GM23338 (cell line): ENCODE measurements around the gene NEK10.

Experiments used
- CREB1 ChIP-seq: fragments of 250-450 bp; sonication (Bioruptor Pico); IDR thresholded peaks from 2 replicates; pipeline ENCODE4 v1.5.0; 2020; ENCODE audit warnings: low read depth, mild to moderate bottlenecking, moderate library complexity
- EZH2 ChIP-seq: fragments of 200-600 bp; sonication (generic); IDR thresholded peaks from one replicate; pipeline ENCODE4 v1.8.0; 2017; ENCODE audit warnings: antibody characterized with exemption, mild to moderate bottlenecking, low read depth; ENCODE audit not compliant: unreplicated experiment
- EZH2phosphoT487 ChIP-seq: fragments of 200-600 bp; sonication (generic); IDR thresholded peaks from one replicate; pipeline ENCODE4 v1.8.1; 2018; ENCODE audit warnings: antibody characterized with exemption; ENCODE audit not compliant: unreplicated experiment
- JUNB ChIP-seq: IDR thresholded peaks from one replicate; pipeline ENCODE4 v1.6.1; 2016; ENCODE audit warnings: antibody characterized with exemption; ENCODE audit not compliant: unreplicated experiment
- POLR2AphosphoS5 ChIP-seq: IDR thresholded peaks from 2 replicates; pipeline ENCODE4 v1.6.1; 2016; ENCODE audit warnings: antibody characterized with exemption, low read depth
- STAT1 ChIP-seq: IDR thresholded peaks from one replicate; pipeline ENCODE4 v1.6.1; 2016; ENCODE audit warnings: antibody characterized with exemption; ENCODE audit not compliant: unreplicated experiment
- ZNF114 ChIP-seq: fragments of 250-450 bp; sonication (Bioruptor Pico); IDR thresholded peaks from 2 replicates; pipeline ENCODE4 v1.5.0; 2020; ENCODE audit warnings: mild to moderate bottlenecking, moderate library complexity
- ZNF331 ChIP-seq: fragments of 250-450 bp; sonication (Bioruptor Pico); IDR thresholded peaks from 2 replicates; pipeline ENCODE4 v1.5.0; 2020; ENCODE audit warnings: low read depth, mild to moderate bottlenecking, moderate library complexity
- TF ChIP-seq, protein P1 (sequence below), 2 experiments: fragments of 200-600 bp in 1 of 2; sonication (generic) in 1 of 2; conservative IDR thresholded peaks; 2 replicates each; pipeline versions ENCODE4 v1.5.1 to v1.6.1; 2016 to 2017; ENCODE audit warnings: antibody characterized with exemption in 2 of 2, low read depth in 2 of 2, mild to moderate bottlenecking in 2 of 2, moderate library complexity in 1 of 2
- TF ChIP-seq, protein P2 (sequence below): IDR thresholded peaks from one replicate; pipeline ENCODE4 v1.6.1; 2018; ENCODE audit warnings: antibody characterized with exemption; ENCODE audit not compliant: unreplicated experiment
- TF ChIP-seq, protein P3 (sequence below): IDR thresholded peaks from 2 replicates; pipeline ENCODE4 v1.6.1; 2016; ENCODE audit warnings: antibody characterized with exemption
- TF ChIP-seq, protein P4 (sequence below): fragments of 250-450 bp; sonication (Bioruptor Pico); IDR thresholded peaks from 2 replicates; pipeline ENCODE4 v1.5.0; 2020; ENCODE audit warnings: mild to moderate bottlenecking, moderate library complexity

DNA sequence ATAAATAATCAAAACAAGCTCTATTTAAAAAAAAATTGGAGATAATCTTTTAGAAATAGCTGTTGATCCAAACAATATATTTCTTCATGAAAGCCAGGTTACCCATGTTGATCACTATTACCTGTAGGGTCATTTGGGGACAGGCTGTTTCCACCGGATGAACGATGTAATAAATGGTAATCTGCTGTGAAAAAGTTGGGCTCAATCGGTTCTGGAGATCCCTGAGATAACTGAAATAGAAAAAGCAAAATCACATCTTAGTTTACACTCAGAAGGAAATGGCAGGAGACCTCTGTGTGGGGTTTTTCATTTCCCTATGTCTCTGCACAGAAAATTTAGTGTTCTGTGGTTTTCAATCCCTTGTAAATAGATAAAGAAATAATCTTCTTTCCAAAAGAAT lies 249.5 kb downstream of the NEK10 start:
- TF ChIP-seq EZH2 (no peak), EZH2phosphoT487 (no peak), POLR2AphosphoS5 (no peak), ZNF114 (CRISPR knock-in tag) (no peak), CREB1 (CRISPR knock-in tag) (no peak), ZNF331 (CRISPR knock-in tag) (no peak), STAT1 (no peak), JUNB (no peak)
- TF ChIP-seq, protein P1, sequence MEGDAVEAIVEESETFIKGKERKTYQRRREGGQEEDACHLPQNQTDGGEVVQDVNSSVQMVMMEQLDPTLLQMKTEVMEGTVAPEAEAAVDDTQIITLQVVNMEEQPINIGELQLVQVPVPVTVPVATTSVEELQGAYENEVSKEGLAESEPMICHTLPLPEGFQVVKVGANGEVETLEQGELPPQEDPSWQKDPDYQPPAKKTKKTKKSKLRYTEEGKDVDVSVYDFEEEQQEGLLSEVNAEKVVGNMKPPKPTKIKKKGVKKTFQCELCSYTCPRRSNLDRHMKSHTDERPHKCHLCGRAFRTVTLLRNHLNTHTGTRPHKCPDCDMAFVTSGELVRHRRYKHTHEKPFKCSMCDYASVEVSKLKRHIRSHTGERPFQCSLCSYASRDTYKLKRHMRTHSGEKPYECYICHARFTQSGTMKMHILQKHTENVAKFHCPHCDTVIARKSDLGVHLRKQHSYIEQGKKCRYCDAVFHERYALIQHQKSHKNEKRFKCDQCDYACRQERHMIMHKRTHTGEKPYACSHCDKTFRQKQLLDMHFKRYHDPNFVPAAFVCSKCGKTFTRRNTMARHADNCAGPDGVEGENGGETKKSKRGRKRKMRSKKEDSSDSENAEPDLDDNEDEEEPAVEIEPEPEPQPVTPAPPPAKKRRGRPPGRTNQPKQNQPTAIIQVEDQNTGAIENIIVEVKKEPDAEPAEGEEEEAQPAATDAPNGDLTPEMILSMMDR (conservative IDR thresholded peaks at IDR 0.05; ENCODE audit: low read depth in 2 of 2), result no peak
- TF ChIP-seq, protein P2, sequence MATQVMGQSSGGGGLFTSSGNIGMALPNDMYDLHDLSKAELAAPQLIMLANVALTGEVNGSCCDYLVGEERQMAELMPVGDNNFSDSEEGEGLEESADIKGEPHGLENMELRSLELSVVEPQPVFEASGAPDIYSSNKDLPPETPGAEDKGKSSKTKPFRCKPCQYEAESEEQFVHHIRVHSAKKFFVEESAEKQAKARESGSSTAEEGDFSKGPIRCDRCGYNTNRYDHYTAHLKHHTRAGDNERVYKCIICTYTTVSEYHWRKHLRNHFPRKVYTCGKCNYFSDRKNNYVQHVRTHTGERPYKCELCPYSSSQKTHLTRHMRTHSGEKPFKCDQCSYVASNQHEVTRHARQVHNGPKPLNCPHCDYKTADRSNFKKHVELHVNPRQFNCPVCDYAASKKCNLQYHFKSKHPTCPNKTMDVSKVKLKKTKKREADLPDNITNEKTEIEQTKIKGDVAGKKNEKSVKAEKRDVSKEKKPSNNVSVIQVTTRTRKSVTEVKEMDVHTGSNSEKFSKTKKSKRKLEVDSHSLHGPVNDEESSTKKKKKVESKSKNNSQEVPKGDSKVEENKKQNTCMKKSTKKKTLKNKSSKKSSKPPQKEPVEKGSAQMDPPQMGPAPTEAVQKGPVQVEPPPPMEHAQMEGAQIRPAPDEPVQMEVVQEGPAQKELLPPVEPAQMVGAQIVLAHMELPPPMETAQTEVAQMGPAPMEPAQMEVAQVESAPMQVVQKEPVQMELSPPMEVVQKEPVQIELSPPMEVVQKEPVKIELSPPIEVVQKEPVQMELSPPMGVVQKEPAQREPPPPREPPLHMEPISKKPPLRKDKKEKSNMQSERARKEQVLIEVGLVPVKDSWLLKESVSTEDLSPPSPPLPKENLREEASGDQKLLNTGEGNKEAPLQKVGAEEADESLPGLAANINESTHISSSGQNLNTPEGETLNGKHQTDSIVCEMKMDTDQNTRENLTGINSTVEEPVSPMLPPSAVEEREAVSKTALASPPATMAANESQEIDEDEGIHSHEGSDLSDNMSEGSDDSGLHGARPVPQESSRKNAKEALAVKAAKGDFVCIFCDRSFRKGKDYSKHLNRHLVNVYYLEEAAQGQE, result no peak
- TF ChIP-seq, protein P3, sequence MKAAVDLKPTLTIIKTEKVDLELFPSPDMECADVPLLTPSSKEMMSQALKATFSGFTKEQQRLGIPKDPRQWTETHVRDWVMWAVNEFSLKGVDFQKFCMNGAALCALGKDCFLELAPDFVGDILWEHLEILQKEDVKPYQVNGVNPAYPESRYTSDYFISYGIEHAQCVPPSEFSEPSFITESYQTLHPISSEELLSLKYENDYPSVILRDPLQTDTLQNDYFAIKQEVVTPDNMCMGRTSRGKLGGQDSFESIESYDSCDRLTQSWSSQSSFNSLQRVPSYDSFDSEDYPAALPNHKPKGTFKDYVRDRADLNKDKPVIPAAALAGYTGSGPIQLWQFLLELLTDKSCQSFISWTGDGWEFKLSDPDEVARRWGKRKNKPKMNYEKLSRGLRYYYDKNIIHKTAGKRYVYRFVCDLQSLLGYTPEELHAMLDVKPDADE, result no peak
- TF ChIP-seq, protein P4, sequence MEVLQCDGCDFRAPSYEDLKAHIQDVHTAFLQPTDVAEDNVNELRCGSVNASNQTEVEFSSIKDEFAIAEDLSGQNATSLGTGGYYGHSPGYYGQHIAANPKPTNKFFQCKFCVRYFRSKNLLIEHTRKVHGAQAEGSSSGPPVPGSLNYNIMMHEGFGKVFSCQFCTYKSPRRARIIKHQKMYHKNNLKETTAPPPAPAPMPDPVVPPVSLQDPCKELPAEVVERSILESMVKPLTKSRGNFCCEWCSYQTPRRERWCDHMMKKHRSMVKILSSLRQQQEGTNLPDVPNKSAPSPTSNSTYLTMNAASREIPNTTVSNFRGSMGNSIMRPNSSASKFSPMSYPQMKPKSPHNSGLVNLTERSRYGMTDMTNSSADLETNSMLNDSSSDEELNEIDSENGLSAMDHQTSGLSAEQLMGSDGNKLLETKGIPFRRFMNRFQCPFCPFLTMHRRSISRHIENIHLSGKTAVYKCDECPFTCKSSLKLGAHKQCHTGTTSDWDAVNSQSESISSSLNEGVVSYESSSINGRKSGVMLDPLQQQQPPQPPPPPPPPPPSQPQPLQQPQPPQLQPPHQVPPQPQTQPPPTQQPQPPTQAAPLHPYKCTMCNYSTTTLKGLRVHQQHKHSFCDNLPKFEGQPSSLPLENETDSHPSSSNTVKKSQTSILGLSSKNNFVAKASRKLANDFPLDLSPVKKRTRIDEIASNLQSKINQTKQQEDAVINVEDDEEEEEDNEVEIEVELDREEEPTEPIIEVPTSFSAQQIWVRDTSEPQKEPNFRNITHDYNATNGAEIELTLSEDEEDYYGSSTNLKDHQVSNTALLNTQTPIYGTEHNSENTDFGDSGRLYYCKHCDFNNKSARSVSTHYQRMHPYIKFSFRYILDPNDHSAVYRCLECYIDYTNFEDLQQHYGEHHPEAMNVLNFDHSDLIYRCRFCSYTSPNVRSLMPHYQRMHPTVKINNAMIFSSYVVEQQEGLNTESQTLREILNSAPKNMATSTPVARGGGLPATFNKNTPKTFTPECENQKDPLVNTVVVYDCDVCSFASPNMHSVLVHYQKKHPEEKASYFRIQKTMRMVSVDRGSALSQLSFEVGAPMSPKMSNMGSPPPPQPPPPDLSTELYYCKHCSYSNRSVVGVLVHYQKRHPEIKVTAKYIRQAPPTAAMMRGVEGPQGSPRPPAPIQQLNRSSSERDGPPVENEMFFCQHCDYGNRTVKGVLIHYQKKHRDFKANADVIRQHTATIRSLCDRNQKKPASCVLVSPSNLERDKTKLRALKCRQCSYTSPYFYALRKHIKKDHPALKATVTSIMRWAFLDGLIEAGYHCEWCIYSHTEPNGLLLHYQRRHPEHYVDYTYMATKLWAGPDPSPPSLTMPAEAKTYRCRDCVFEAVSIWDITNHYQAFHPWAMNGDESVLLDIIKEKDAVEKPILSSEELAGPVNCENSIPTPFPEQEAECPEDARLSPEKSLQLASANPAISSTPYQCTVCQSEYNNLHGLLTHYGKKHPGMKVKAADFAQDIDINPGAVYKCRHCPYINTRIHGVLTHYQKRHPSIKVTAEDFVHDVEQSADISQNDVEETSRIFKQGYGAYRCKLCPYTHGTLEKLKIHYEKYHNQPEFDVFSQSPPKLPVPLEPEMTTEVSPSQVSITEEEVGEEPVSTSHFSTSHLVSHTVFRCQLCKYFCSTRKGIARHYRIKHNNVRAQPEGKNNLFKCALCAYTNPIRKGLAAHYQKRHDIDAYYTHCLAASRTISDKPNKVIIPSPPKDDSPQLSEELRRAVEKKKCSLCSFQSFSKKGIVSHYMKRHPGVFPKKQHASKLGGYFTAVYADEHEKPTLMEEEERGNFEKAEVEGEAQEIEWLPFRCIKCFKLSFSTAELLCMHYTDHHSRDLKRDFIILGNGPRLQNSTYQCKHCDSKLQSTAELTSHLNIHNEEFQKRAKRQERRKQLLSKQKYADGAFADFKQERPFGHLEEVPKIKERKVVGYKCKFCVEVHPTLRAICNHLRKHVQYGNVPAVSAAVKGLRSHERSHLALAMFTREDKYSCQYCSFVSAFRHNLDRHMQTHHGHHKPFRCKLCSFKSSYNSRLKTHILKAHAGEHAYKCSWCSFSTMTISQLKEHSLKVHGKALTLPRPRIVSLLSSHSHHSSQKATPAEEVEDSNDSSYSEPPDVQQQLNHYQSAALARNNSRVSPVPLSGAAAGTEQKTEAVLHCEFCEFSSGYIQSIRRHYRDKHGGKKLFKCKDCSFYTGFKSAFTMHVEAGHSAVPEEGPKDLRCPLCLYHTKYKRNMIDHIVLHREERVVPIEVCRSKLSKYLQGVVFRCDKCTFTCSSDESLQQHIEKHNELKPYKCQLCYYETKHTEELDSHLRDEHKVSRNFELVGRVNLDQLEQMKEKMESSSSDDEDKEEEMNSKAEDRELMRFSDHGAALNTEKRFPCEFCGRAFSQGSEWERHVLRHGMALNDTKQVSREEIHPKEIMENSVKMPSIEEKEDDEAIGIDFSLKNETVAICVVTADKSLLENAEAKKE (CRISPR knock-in tag), result no peak
